Measurements from ENCODE around the gene RGS19. TPM values are rescaled to one million over a fixed set of nuclear protein-coding genes. Genes with fewer than 3 reads are reported as not detected.
A peak's percentile ranks its signal among the peaks of the same experiment; 100 is the strongest.

The RGS19 gene
- total RNA-seq, 1 experiment from 2014 or later = 12.8 TPM

DNA sequence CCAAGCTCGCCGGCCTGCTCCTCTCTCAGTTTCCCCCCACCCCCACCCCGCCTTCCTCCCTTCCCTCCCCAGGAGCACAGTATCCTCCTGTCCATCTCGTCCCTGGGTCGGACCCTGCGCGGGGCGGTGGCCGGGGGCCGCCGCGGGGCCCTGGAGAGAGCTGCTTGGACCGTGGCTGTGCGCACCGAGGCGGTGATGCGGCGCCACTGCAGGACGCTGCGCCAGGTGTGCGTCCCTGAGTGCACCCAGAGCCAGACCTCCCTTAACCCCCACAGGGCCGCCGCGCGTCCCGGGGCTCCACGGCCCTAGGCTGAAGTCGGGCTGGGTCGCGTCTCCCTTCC is 41.1 kb downstream of the RGS19 start:
- Histone ChIP-seq H4K20me1 (ENCODE audit: control insufficient read depth, insufficient read depth, insufficient read length) (no peaks in the 10 kb centered on the region), H2BK15ac (ENCODE audit: low read depth, low read length) (no peak overlapping the region), H3K14ac (ENCODE audit: insufficient read depth, low read length) (no peak overlapping the region), H3K23me2 (ENCODE audit: insufficient read length, low read depth, low read length, poor library complexity, severe bottlenecking) (peaks cover 14% of the 10 kb centered on the region), H3K9me3 (ENCODE audit: control insufficient read depth, low read depth, low read length) (no peaks in the 10 kb centered on the region), H2AFZ (ENCODE audit: low read length) (no peak overlapping the region), H3K56ac (ENCODE audit: insufficient read length, low read depth, low read length) (no peak overlapping the region), H4K8ac (replicated peaks; ENCODE audit: insufficient read length, low read depth, low read length) (no peak overlapping the region), H3K9ac (ENCODE audit: extremely low read depth, insufficient read length, low read length) (no peak overlapping the region), H3K27me3 (ENCODE audit: insufficient read depth, low read length) (peaks cover 13% of the 10 kb centered on the region; the same call in 1 of the 2 replicates), H3K23ac (ENCODE audit: insufficient read length, low read depth, low read length) (no peak overlapping the region), H2BK12ac (ENCODE audit: insufficient read length, low read depth, low read length) (no peak overlapping the region), H4K5ac (ENCODE audit: insufficient read length, low read depth, low read length) (no peak overlapping the region), H3K79me2 (ENCODE audit: insufficient read depth, low read length) (no peaks in the 10 kb centered on the region), H2AK5ac (ENCODE audit: insufficient read length, low read length) (no peak overlapping the region), H3K4ac (ENCODE audit: low read depth, low read length) (no peak overlapping the region), H3T11ph (ENCODE audit: low read length) (no peak overlapping the region), H4K91ac (ENCODE audit: insufficient read length, low read depth, low read length) (no peak overlapping the region), H3K18ac (ENCODE audit: insufficient read length, low read depth, low read length) (no peak overlapping the region), H3K4me2 (ENCODE audit: insufficient read depth, insufficient read length, low read length) (peak overlapping the region; percentile 32), H2BK120ac (ENCODE audit: low read depth, low read length, poor library complexity, severe bottlenecking) (no peak overlapping the region), H2BK20ac (ENCODE audit: low read depth, low read length, poor library complexity, severe bottlenecking) (no peak overlapping the region), H3K79me1 (ENCODE audit: insufficient read depth, low read depth, low read length, poor library complexity, severe bottlenecking) (no peaks in the 10 kb centered on the region), H3K27ac (ENCODE audit: insufficient read length, low read depth, low read length) (no peak overlapping the region), H2BK5ac (ENCODE audit: insufficient read length, low read length) (no peak overlapping the region), H3K4me1 (ENCODE audit: insufficient read depth, low read length) (peaks cover 5% of the 10 kb centered on the region)
- peaks cover 25% of the 10 kb centered on the region in 2 experiments for H3K4me1 Mint-ChIP-seq
- peak overlapping the region; percentile 57 to 77 for H3K4me3 Mint-ChIP-seq
- WGBS (ENCODE audit: extremely low coverage, insufficient read length, low lambda C conversion rate) = no CpG with 5 or more reads among the region's 30 CpGs
- TF ChIP-seq, protein P1, sequence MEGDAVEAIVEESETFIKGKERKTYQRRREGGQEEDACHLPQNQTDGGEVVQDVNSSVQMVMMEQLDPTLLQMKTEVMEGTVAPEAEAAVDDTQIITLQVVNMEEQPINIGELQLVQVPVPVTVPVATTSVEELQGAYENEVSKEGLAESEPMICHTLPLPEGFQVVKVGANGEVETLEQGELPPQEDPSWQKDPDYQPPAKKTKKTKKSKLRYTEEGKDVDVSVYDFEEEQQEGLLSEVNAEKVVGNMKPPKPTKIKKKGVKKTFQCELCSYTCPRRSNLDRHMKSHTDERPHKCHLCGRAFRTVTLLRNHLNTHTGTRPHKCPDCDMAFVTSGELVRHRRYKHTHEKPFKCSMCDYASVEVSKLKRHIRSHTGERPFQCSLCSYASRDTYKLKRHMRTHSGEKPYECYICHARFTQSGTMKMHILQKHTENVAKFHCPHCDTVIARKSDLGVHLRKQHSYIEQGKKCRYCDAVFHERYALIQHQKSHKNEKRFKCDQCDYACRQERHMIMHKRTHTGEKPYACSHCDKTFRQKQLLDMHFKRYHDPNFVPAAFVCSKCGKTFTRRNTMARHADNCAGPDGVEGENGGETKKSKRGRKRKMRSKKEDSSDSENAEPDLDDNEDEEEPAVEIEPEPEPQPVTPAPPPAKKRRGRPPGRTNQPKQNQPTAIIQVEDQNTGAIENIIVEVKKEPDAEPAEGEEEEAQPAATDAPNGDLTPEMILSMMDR (conservative IDR thresholded peaks at IDR 0.05) = no peak
- H3K36me3 Mint-ChIP-seq (ENCODE audit: insufficient read depth in 1 of 3, low read depth in 3 of 3) = peaks cover 0 to 16% (median 13%) of the 10 kb centered on the region in 3 experiments; a peak in 5 of 7 replicates
- DNase-seq = peak; percentile 51
- H3K9me3 Mint-ChIP-seq = peaks cover 0 to 2% of the 10 kb centered on the region in 2 experiments; a peak in 1 of 5 replicates
- peaks cover 43% of the 10 kb centered on the region for H3K27me3 Mint-ChIP-seq (ENCODE audit: low read depth)
- no peak overlapping the region for H3K27ac Mint-ChIP-seq

Measured in H9 (cell line).